Measurements from ENCODE around the gene KRT14.
"Not testable (repeated sequence)": the region's sequence is repeated elsewhere in the genome, so short reads cannot be mapped to it uniquely, and the experiment has no call there.

The KRT14 gene

GRCh38 chr17:41544935-41545334 is 41.8 kb downstream of the KRT14 start:
- DNase-seq, result no peak

DNA sequence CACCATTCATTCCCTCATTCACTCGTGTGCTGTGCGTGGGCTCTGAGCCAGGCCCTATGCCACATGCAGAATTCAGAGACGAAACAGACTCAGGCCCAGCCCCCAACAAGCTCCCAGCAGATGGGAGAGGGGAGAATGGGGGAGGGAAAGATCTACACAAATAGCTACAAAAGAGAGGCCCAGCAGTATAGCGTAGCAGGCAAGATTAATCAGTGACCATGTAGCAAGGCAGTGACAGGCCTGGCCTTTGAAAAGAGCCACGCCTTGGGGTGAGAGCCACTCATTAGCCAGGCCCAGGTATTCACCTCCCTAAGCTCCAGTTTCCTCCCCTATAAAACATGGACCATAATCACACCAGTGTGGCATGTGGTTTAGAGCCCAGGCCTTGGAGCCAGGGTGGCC is 42.2 kb downstream of the KRT14 start:
- peak; percentile 95 for DNase-seq

- DNase-seq, result not testable (repeated sequence)
These were observed 43.9 kb downstream of the KRT14 start for GRCh38 chr17:41542786-41543185.

- no peak for DNase-seq
These were observed 44.3 kb downstream of the KRT14 start for GRCh38 chr17:41542357-41542756.

DNA sequence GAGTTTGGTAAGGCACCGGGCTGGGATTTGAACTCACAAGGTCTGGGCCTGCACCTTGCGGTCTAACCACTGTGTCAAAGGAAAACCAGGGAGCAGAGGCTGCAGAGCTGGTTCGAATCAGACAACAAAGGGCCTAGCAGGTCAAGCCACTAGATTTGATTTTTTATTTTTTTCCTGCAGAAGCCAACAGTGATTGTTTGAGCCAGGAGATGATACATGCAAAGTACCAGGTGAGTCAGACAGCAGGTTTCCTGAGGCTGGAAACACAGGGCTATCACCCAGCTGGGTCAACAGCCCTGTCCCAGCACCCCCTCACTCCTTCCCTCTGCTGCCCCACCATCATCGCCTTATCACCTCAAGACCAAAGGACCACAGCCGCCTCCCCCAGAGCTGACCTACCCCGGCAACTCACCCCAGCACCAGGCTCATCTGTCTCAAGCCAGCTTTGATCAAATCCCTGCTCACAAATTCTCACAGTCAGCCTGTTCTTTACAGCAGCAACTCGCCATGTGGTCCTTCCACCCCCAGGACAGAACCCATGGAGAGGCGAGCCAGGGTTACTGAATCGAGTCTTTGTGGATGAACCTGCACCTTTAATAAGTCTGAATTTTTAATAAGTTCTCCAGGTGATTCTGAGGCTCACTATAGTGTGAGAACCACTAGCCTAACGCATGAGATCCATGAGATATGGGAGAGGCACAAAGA is 45.6 kb downstream of the KRT14 start:
- DNase-seq, result no peak

DNA sequence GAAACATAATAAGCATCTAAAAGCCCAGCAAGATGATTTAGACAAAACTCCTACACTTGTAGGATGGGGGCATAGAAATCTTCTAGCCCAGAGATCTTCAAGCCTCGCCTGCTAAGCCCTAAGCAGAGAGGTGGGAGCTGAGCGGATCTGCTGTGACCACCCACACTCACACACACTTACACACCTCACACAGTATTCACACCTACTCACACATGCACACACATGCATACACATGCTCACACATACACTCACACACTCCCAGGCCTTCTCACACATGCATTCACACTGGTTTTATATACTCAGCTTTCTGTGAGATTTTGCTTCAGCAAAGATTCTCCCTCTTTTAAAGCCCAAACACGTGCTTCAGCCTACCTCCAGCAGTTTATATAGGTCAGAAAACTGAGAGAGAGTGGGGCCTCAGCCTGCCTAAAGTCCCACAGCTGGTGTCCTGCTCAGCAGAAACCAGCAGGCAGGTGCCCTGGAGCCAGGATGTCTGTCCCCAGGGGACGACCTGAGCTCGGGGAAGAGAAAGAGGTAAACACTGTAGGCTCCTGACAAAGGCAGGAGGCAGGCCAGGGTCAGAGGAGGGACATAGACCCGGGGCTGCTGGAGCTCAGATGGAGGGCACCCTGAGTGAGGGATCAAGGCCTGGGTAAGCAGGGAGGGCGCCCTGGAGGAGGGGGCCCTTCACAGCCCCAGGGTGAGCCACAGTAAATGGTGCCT is 46.6 kb downstream of the KRT14 start:
- DNase-seq, result no peak

- DNase-seq, result no peak
These were observed 47.6 kb downstream of the KRT14 start for GRCh38 chr17:41539071-41539492.

- DNase-seq, result no peak
These were observed 48.1 kb downstream of the KRT14 start for GRCh38 chr17:41538565-41538991.

DNA sequence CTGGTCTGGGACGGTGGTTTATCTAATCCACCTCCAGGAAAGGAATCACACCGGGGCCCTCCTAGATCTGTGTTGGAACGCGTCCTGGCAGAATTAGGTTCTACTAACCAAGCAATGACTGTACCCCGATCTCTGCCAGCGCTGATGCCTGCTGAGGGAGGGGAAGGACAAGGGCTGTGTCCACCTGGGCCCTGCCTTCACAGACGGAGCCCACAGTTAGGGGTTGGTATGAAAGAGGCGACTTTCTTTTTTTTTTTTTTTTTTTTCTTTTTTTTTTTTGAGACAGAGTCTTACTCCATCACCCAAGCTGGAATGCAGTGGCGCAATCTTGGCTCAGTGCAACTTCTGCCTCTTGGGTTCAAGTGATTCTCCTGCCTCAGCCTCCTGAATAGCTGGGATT is 48.7 kb downstream of the KRT14 start:
- DNase-seq, result no peak

DNA sequence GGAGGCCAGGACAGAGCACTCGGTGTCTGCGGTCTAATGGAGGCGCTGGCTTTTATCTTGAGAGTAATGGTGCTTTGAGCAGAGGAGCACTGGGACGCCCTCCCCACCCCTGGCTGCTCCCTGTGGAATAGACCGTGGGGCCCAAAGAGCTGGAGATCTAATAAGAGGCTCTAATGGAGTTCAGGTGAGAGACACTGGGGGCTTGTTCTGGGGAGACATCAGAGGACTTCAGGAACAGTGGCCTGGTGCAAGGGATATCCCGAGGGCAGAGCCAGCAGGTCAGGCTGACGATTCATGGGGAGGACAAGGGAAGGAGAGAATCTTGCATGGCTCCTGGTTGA is 49.1 kb downstream of the KRT14 start:
- no peak for DNase-seq

DNA sequence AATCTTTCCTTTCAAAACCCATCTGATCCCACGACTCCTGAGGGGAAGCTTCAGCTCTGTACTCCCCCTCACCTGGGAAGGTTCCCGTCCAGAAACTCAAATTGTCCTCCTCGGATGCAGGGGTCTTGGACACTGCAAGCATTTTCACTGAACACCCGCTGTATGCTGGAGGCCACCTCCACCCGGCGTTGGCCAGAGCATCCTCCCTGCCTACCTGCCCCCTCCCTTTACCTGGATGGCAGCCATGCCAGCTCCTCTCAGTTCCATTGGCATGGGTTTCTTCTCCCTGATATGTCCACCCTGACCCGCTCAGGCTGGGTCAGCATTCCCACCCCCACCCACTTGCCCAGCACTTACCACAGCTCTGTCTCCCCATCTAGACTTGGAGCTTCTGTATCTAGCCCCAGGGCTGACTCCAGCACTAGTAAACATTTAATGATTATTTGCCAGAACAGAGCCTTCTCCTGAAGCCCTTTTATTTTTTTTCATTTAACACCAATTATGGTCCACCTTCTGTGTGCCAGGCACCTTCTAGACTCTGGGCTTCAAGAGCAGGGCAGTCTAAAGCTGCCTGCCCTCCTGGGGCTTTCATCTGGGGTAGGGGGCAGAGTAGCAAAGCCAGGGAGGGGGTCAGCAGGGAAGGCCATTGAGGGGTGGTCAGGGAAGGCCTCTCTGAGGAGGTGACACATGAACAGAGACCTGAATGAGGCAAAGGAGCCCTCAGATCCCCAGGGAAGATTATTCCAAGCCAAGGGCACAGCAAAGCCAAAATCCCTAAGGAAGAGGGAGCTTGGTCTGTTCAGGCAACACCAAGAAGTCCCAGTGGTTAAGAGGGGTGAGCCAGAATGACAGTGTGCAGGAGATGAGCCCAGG is 49.7 kb downstream of the KRT14 start:
- no peak for DNase-seq

DNA sequence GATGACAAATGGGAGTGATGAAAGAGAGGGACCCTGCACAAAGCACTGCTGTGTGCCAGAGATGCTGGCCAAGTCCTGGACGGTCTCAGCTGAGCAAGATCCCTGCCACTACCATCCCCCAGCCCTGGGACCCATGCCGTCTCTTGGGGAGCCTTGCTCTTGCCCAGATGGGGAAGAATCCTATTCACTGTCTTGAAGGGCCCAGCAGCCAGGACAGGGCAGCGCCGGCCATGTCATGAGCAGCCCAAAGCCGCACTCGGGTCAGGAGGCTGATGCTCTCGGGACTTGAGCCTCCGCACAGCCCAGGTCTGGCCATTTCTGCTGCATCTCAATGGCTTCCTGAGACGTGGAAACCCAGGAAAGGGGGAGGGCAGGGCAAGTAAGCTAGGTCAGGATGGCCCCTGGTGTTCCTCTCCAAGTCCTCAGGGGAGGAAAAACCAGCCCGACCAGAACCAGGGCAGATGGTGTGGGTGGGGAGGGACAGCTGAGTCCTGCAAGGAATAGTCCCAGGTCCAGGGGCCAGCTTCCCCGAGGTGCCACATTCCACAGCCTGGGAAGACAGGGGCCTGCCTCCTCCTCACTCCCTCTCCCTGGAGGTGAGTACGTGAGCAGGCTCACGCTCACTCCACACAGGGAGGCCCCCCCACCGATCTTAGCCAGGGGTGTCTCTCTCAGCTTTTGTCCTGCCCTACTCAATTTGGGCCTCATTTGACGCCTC is 50.8 kb downstream of the KRT14 start:
- no peak for DNase-seq

GRCh38 chr17:41534899-41535546 is 51.7 kb downstream of the KRT14 start:
- no peak for DNase-seq

- DNase-seq, result no peak
These were observed 53.1 kb downstream of the KRT14 start for GRCh38 chr17:41533613-41534012.

DNA sequence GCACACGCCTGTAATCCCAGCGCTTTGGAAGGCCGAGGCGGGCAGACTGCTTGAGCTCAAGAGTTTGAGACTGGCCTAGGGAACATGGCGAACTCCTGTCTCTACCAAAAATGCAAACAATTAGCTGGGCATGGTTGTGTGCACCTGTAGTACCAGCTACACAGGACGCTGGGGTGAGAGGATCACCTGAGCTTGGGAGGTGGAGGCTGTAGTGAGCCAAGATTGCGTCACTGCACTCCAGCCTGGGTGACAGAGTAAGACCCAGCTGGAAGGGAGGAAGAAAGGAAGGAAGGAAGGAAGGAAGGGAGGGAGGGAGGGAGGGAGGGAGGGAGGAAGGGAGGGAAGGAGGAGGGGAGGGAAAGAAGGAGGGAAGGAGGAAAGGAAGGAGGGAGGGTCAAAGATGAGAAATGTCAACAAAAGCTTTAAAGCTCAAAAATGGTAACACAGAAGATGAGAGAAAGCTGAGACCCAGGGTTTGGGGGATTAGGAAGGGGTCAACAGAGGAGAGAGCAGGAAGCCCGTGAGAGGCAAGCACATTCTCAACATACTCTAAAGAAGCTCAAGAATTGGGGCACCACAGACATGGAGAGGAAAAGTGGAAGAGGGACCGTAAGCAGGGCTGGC is 53.6 kb downstream of the KRT14 start:
- no peak for DNase-seq

All from NCI-H1694 (cell line).